ENCODE measurements around the gene TEN1. TPM values are rescaled to one million over a fixed set of nuclear protein-coding genes. Genes with fewer than 3 reads are reported as not detected.

TEN1 gene
- total and polyA plus RNA-seq, 2 of the 13 experiments (the other 11 are each of a cell fraction or from before 2014, with no cell fraction given), result 18.0 to 21.3 TPM

DNA sequence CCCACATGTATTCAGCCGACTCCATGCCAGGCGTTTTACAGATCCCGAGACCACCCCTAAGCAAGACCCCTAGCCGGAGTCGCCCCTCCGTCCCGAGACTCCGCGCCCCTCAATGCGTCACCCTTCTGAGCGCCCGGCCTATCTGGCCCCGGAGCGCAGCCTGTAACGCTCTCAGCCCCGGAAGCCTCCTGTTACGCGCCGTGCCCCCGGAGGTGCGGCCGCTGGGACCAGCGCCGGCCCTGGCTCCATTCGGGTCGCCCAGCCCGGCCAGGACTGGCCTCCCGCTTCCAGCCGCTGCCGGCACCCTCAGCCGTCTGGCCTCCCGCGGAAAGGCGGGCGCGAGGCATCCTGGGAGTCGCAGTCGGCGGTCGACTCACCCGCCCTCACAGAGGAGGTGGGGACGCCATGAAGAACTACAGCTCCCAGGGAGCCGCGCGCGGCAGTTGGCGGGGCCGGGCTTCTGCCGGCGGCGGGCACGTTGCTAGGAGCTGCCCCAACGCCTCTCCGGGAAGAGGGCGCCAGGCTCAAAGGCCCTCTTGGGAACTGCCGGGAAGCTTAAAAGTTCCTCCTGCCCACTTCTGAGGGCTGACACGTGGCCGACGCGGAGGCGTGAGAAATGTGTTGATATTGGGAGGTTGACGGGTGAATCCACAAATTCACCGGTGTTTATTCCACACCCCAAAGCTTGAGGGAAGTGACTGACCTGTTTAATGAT lies 38.2 kb upstream of the TEN1 start, which contains the start of gene FBF1 (continued):
- TF ChIP-seq ZNF232 (CRISPR knock-in tag; IDR thresholded peaks at IDR 0.05; ENCODE audit: borderline replicate concordance) (peak; percentile 92), GLI4 (CRISPR knock-in tag; IDR thresholded peaks at IDR 0.05; ENCODE audit: borderline replicate concordance) (peak; percentile 64; the same call in 1 of the 2 replicates), BHLHE40 (IDR thresholded peaks at IDR 0.05; ENCODE audit: low read length) (peak; percentile 47; the same call in 1 of the 2 replicates), SAP130 (CRISPR knock-in tag; IDR thresholded peaks at IDR 0.05; ENCODE audit: low read depth) (peak; percentile 99), MED13 (CRISPR knock-in tag; IDR thresholded peaks at IDR 0.05) (no peak; the same call in 1 of the 2 replicates), ZBTB7A (CRISPR knock-in tag; IDR thresholded peaks at IDR 0.05) (peak; percentile 45; the same call in 1 of the 2 replicates), SNAI1 (CRISPR knock-in tag; IDR thresholded peaks at IDR 0.05; ENCODE audit: borderline replicate concordance) (peak; percentile 83; the same call in 1 of the 2 replicates), MAF1 (CRISPR knock-in tag; IDR thresholded peaks at IDR 0.05; ENCODE audit: borderline replicate concordance) (peak; percentile 93), ZNF703 (CRISPR knock-in tag; IDR thresholded peaks at IDR 0.05; ENCODE audit: borderline replicate concordance) (no peak; the same call in 1 of the 2 replicates), ZNF136 (CRISPR knock-in tag; IDR thresholded peaks at IDR 0.05; ENCODE audit: low read depth) (peak; percentile 87; the same call in 1 of the 2 replicates), NFE2 (CRISPR knock-in tag; IDR thresholded peaks at IDR 0.05) (no peak), ZNF619 (CRISPR knock-in tag; IDR thresholded peaks at IDR 0.05) (peak; percentile 99), SIX4 (CRISPR knock-in tag; IDR thresholded peaks at IDR 0.05) (no peak; the same call in 1 of the 2 replicates), ISX (CRISPR knock-in tag; conservative IDR thresholded peaks at IDR 0.05) (no peak; the same call in 1 of the 2 replicates), ZNF660 (CRISPR knock-in tag; IDR thresholded peaks at IDR 0.05; ENCODE audit: borderline replicate concordance, low read depth) (0 out of 2 replicates have a peak, but pooled peaks have one; percentile 49), RFXANK (CRISPR knock-in tag; IDR thresholded peaks at IDR 0.05) (no peak; the same call in none of the 2 replicates), NCOA1 (CRISPR knock-in tag; IDR thresholded peaks at IDR 0.05) (peak; percentile 98; the same call in 1 of the 2 replicates), ZNF331 (CRISPR knock-in tag; IDR thresholded peaks at IDR 0.05) (peak; percentile 94), ZNF720 (CRISPR knock-in tag; IDR thresholded peaks at IDR 0.05) (no peak), HIVEP1 (CRISPR knock-in tag; IDR thresholded peaks at IDR 0.05) (peak; percentile 93), NCOA2 (CRISPR knock-in tag; IDR thresholded peaks at IDR 0.05) (peak; percentile 73)
- TF ChIP-seq, protein P1, sequence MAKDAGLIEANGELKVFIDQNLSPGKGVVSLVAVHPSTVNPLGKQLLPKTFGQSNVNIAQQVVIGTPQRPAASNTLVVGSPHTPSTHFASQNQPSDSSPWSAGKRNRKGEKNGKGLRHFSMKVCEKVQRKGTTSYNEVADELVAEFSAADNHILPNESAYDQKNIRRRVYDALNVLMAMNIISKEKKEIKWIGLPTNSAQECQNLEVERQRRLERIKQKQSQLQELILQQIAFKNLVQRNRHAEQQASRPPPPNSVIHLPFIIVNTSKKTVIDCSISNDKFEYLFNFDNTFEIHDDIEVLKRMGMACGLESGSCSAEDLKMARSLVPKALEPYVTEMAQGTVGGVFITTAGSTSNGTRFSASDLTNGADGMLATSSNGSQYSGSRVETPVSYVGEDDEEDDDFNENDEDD (CRISPR knock-in tag; IDR thresholded peaks at IDR 0.05; ENCODE audit: borderline replicate concordance), result peak; percentile 97
- TF ChIP-seq, protein P2, sequence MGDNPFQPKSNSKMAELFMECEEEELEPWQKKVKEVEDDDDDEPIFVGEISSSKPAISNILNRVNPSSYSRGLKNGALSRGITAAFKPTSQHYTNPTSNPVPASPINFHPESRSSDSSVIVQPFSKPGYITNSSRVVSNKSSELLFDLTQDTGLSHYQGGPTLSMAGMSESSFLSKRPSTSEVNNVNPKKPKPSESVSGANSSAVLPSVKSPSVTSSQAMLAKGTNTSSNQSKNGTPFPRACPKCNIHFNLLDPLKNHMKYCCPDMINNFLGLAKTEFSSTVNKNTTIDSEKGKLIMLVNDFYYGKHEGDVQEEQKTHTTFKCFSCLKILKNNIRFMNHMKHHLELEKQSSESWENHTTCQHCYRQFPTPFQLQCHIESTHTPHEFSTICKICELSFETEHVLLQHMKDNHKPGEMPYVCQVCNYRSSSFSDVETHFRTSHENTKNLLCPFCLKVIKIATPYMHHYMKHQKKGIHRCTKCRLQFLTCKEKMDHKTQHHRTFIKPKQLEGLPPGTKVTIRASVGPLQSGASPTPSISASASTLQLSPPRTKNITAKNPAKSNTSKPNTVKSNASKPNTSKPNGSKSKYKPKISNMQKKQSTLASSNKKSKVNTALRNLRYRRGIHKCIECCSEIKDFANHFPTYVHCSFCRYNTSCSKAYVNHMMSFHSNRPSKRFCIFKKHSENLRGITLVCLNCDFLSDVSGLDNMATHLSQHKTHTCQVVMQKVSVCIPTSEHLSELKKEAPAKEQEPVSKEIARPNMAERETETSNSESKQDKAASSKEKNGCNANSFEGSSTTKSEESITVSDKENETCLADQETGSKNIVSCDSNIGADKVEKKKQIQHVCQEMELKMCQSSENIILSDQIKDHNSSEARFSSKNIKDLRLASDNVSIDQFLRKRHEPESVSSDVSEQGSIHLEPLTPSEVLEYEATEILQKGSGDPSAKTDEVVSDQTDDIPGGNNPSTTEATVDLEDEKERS (CRISPR knock-in tag; IDR thresholded peaks at IDR 0.05), result peak; percentile 69; the same call in 1 of the 2 replicates
- TF ChIP-seq, protein P3, sequence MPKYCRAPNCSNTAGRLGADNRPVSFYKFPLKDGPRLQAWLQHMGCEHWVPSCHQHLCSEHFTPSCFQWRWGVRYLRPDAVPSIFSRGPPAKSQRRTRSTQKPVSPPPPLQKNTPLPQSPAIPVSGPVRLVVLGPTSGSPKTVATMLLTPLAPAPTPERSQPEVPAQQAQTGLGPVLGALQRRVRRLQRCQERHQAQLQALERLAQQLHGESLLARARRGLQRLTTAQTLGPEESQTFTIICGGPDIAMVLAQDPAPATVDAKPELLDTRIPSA (CRISPR knock-in tag; IDR thresholded peaks at IDR 0.05; ENCODE audit: borderline replicate concordance), result peak; percentile 74
- TF ChIP-seq, protein P4, sequence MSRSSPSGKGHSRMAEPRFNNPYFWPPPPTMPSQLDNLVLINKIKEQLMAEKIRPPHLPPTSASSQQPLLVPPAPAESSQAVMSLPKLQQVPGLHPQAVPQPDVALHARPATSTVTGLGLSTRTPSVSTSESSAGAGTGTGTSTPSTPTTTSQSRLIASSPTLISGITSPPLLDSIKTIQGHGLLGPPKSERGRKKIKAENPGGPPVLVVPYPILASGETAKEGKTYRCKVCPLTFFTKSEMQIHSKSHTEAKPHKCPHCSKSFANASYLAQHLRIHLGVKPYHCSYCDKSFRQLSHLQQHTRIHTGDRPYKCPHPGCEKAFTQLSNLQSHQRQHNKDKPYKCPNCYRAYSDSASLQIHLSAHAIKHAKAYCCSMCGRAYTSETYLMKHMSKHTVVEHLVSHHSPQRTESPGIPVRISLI (CRISPR knock-in tag; IDR thresholded peaks at IDR 0.05; ENCODE audit: borderline replicate concordance), result peak; percentile 0; the same call in 1 of the 2 replicates

All from HepG2 (cell line).